Activated T-cell treated with anti-CD3 and anti-CD28 coated beads for 24 hours (primary cell): Measurements from ENCODE around the gene MYO9A.

ENCODE experiments used
- DNase-seq: peaks from one replicate; pipeline ENCODE4 v3.0.0-alpha.2; 2020; ENCODE audit warnings: low read depth

Gene MYO9A

GRCh38 chr15:72118017-72118978, at the start of gene MYO9A, which contains the start of gene SENP8:
MYO9A (minus strand) TSS chr15:72118150; CDS start chr15:72046563, 71,587 bp downstream.
SENP8 (plus strand) TSS chr15:72118403; CDS start chr15:72139624, 21,221 bp downstream.
- DNase-seq, result peak; percentile 99

GRCh38 chr15:72167445-72167844, 49.5 kb upstream of the MYO9A start:
- no peak for DNase-seq

GRCh38 chr15:72166716-72167417, 48.9 kb upstream of the MYO9A start:
- no peak for DNase-seq

- DNase-seq, result no peak
Measured at GRCh38 chr15:72163719-72164118, 45.8 kb upstream of the MYO9A start.

- DNase-seq, result no peak
Measured at GRCh38 chr15:72162569-72162968, 44.6 kb upstream of the MYO9A start.

GRCh38 chr15:72161361-72162132, 43.6 kb upstream of the MYO9A start:
- DNase-seq, result no peak

- no peak for DNase-seq
Measured at GRCh38 chr15:72160696-72161245, 42.8 kb upstream of the MYO9A start.

- no peak for DNase-seq
Measured at GRCh38 chr15:72156928-72157327, 39.0 kb upstream of the MYO9A start.

- DNase-seq, result peak; percentile 74
Measured at GRCh38 chr15:72155635-72156616, 38.0 kb upstream of the MYO9A start.

GRCh38 chr15:72155003-72155621, 37.2 kb upstream of the MYO9A start:
- DNase-seq, result no peak

GRCh38 chr15:72154316-72154715, 36.4 kb upstream of the MYO9A start:
- no peak for DNase-seq

- DNase-seq, result no peak
Measured at GRCh38 chr15:72153269-72154000, 35.5 kb upstream of the MYO9A start.

- no peak for DNase-seq
Measured at GRCh38 chr15:72147418-72147817, 29.5 kb upstream of the MYO9A start.

GRCh38 chr15:72146934-72147333, 29.0 kb upstream of the MYO9A start:
- DNase-seq, result no peak

GRCh38 chr15:72146221-72146620, 28.3 kb upstream of the MYO9A start:
- DNase-seq, result no peak

- DNase-seq, result no peak
Measured at GRCh38 chr15:72141171-72142084, 23.5 kb upstream of the MYO9A start.

- no peak for DNase-seq
Measured at GRCh38 chr15:72140088-72140487, 22.1 kb upstream of the MYO9A start.

GRCh38 chr15:72139667-72140066, 21.7 kb upstream of the MYO9A start:
- DNase-seq, result no peak
